HG02798 (cell line): Measurements from ENCODE around the gene IL36RN.

ENCODE experiments used
- ATAC-seq: cut with Tn5 transposase; IDR thresholded peaks from one replicate; pipeline ENCODE4 v1.9.1; 2021; ENCODE audit warnings: mild to moderate bottlenecking; ENCODE audit not compliant: unreplicated experiment, poor library complexity

Gene IL36RN

DNA sequence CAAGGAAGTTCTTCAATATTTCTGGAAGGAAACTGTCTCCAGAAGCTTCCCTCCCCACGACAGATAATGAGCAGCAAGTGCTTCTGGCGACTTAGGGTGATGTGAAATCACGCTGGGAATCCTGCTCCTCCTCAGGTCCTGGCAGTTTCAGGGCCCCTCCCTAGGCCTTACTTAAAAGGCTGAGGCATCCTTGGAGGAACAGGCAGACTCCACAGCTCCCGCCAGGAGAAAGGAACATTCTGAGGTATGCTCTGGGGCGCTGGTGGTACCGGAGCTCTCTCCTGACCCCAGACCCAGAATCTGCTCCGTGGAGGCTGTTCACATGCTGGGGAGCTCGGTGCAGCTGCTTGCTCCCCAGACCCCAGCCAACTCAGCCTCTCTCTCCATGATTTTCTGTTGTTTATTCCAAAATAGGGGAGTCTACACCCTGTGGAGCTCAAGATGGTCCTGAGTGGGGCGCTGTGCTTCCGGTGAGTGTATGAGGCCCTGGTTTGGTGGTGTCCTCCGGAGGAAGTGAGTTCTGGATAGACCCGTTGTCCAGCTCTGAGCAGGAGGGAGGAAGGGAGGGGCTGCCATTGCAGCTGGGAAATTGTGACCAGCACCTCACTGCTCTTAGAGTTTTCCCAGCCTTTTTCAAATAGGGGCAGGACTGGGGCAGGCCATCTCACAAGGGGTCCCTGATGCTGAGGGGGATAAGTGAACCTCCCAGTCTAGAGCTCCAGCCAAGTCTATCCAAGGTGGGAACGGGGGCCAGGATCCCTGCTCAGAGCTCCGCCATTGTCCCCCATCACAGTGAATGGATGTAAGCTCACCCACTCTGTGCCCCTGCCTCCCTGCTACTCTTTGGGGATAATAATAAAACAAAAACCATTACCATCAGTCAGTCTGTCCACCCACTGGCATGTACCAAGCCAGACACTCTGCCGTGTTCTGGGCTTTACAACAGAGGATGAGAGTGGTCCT is at the start of gene IL36RN:
TSS of gene IL36RN (plus strand) at position 201 of the 963 bp plus-strand sequence. CDS start at position 442, 241 bp downstream.
- no peak for ATAC-seq

DNA sequence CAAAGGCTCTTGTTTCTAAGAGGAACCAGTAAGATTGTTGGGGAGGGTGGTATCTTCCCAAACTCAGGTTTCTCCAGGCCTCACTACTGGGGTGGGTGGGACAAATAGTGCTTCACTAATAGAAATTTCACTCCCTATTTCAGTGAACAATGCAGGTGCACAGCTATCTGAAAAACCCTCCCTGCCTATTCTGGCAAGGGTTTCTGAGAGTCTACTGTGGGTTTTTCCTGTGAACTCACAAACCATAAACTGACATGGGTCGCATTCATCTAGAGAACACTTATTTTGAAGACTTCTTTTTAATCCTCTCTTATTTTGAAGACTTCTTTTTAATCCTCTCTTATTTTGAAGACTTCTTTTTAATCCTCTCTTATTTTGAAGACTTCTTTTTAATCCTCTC is 49.4 kb upstream of the IL36RN start:
- no peak for ATAC-seq

DNA sequence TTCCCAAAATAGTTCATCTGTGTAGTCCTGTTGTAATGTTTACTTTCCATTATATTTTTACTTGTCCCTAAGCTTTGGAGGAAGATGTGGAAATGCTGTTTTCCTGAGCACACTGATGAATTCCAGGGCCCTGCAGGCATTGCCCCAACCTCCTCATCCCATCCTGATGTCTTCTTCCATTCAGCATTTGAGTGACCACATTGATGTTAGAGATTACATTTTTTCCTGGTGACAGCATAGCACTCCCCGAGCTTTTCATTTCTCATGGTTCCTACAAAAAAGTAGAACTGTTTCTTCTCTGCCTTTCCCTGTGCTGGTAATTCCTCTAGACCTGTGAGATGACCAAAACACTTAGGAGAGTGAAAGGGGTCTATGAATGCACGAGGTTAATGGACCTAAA is 48.9 kb upstream of the IL36RN start:
- no peak for ATAC-seq

DNA sequence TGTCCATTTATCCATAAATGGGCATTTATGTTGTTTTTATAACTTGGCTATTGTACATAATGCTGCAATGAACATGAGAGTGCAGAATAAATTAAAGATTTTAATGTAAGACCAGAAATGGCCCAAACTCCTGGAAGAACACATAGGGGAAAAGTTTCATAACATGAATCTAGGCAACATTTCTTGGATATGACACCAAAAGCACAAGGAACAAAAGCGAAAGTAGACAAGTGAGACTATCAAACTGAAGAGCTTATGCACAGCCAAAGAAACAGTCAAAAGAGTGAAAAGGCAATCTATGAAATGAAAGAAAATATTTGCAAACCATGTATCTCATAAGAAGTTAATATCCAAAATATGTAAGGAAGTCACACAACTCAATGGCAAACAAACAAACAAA is 47.9 kb upstream of the IL36RN start:
- no peak for ATAC-seq

DNA sequence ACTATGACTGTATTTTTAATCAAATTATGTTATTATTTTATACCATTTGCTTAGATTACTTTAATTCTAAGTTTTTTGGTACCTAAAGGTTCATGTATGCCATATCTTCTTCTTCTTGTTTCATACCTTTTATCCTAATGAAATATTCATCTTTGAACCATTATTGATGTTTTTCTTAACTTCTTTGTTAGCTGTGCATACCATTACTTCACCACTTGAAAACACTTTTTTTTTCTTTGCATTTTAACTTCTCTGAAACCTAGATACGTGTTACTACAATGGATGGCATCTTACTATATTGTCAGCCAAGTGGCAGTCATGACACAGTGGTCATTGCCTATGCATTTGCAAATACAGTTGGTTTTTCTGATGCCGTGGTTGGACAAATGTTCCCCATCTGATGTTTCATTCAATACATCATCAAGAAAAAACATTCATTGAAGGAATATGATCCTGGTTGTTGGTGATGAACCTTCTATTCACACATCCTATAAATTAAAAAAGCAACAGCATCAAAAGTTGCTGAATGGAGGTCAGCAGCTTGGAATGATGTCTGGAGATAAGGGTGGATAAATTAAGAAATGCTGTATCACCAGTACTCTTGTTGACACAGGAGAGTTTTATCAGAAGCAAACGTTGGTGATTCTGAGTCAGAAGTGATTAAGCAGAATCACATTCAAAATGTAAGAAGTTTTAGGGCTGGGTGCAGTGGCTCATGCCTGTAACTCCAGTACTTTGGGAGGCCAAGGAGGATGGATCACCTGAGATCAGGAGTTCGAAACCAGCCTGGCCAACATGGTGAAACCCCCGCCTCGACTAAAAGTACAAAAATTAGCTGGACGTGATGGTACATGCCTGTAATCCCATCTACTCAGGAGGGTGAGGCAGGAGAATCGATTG is 46.3 kb upstream of the IL36RN start:
- ATAC-seq, result no peak

DNA sequence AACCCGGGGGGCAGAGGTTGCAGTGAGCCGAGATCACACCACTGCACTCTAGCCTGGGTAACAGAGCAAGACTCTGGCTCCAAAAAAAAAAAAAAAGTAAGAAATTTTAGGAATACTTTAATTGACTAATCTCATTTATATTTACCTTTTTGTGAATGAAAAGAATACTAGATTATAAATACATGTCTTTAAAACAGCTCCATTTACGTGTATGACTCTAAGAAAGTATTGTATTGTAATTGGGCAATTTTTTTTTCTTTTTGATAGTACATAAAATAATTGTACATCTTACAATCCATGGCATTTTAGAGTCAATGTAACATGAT is 45.7 kb upstream of the IL36RN start:
- no peak for ATAC-seq

DNA sequence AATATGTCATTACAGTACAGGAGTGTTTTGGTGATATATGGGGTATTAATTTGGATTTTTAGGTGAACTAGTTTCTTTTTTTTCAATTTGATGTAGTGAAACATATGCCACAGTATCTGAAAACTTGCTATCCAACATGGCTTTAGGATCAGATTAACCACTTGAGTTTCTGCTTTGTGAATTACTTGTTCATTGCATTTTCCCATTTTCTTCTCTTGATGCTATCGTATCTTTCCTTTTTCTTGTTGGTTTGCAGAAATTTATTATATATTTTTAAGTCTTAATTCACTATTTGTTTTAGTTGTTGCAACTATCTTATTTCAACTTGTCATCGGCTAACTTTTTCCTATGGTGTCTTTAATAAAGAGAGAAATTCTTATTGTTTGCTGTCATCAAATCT is 44.9 kb upstream of the IL36RN start:
- no peak for ATAC-seq

DNA sequence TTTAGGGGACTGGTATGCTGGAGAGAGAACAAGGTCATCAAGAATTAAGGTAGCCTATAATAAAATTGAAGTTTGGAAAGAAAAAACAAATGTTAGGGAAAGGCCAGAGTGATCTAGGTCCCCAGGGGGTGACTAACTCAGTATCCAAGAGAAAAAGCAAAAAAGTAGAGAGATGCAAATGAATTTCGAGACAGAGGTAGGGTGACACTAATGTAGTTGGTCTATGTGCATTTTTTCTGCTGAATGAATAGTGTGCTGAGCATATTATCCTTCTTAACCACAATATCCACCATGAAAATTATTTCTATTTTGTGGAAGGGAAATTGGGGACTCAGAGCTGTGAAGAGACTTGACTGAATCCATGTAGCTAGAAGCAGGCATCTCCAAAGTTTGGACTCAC is 44.0 kb upstream of the IL36RN start:
- no peak for ATAC-seq

DNA sequence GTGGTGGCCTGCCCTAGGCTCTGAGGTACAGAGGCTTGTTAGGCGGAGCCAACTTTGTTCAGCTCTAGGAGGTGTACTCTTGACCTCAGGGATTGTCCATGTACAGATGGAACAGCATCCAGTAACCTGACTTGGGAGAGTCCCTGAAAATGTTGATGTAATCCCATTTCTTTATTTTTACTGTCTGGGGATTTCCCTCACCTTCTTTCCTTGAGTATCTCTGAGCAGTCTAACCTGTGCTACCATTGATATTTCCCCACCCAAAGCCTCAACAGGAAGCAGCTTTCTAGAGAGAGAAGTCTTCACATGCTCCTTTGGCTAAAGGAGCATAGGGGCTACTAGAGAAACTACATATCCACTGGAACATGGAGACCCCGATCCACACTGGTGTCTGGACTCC is 43.3 kb upstream of the IL36RN start:
- ATAC-seq, result no peak

DNA sequence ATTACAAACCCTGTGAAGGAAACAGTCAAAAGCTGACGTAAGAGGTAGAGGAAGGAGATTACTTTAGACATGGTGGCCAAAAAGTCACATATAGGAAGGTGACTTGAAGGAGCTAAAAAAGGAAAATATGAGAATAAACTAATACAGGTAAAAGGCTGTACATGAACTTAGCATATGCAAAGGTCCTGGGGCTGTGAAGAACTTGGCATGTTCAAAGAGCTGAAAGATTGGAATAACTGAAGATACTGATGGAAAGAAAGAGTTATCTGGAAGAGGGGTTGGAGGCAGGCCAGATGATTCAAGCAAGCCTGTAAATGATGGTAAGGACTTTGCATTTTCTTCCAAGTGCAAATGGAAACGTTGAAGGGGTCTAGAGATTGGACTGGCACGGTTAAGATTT is 40.5 kb upstream of the IL36RN start:
- no peak for ATAC-seq

DNA sequence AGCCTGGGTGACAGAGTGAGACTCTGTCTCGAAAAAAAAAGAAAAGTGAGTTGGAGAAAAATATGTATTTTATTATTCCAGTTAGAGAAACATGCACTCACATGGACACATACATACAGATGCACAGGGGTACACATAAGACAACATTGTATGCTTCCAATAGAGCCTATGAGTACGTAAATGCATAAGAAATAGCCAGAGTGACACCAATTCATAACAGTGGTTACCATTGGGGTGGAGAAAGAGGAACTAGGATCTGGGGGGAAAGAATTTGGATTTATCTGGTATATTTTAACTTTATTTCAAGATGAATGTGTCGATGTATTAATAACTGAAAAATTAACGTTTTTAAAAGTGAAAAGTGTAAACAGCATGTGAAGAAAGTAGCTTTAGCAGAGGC is 37.7 kb upstream of the IL36RN start:
- no peak for ATAC-seq

DNA sequence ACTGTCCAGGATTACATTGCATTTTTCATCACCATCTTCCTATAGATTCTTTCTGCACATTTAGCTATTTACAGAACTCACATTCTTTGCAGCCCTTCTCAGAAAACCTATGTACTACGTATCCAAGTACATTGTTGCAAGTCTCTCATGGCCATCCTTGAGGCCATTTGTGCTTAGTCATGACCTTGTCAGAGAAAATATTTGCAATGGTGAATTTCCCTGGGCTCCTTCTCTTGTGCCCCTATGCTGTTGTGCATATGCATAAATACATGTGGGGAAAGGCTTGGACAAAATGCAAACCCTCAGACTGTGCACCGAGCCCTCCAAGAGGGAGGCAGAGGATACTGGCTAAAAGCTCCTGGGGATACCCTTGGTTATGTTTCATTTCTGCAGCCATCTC is 34.2 kb upstream of the IL36RN start:
- no peak for ATAC-seq

DNA sequence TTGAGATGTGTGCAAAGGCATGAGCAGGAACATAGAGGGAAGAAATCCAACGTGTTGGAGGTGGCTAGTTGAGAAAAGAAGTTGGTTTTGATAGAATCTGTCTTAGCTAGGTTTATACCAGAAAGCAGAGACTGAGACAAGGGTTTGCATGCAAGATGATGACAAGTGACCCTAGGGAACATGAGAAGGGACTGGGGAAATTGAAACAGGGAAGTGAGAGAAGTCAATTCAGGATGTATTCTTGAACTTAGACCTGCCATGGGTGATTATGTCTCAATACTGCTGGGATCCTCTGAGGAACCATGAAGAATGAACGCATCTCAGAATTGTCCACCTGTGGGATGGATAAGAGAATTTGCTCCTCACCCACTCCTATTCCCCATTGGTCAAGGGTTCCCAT is 33.3 kb upstream of the IL36RN start:
- ATAC-seq, result no peak

DNA sequence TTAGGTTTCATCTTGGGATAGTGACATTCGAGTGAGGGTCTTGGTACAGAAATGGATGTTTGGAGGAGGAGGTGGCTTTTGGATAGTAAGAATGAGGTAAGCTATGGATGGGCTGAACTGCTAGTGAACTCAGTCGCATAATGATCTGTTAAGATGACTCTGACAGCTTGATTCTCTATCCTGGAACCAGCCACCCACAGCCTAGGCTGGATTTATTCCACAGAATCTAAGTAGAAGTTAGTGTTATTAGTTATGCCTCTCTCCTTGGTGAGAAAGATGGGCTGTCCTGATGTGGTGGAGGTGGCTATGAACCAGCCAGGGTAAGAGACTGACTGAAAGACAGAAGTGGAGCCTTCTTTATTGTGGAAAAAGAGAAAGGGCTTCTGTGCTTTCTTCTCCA is 31.3 kb upstream of the IL36RN start:
- no peak for ATAC-seq

DNA sequence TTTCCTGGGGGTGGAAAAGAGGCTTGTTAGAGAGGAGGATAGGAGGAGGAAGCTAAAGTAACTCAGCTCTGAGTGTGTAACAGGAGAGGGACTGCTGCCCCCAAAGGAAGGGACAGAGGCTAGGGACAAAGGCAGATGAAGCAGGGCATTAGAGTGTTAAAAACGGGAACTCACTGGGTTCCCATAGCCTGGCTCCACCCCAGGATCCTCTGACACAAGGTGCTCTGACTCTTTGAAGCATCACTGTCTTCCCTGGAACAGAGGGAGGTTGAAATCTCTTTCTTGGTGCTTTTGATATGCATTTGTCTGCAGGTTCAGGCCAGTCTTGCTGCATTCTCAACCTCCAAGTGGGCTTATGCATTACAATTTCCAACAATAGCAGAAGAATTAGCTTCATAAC is 30.9 kb upstream of the IL36RN start:
- ATAC-seq, result no peak

DNA sequence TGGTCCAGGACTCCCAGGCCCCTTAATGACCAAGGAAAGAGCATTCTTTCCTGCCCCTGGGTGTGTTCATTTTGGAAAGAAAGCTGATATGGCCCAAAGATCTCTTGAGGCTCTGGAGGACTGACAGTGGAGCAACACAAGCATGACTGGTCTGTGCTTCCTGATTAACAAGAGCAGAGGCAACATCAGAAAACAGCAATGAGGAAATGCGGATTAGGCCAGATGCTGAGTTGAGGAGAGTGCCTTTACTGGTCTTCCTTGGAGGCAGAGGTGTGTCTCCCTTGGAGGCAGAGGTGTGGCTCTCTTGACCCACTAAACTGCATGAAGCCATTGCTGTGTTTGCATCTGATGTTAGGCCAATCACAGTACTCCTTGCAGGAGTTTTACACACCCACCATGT is 26.3 kb upstream of the IL36RN start:
- ATAC-seq, result no peak

DNA sequence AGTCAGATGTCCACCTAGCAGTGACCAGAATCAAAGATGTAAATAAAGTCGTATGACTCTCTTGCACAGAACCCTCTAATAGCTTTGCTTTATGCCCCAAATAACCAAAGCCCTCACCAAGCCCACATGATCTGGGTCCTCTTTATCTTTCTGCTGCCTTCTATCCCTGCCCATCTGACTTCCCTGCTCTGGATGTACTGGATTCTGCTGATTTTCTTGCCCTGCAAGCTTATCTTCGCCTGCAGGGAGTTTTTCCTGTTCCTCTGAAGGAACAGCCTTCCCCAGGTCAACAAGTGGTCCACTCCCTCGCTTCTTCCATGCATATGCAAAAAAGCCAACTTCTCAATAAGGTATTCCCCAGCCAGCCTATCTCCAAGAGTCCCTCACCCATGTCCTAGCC is 25.0 kb upstream of the IL36RN start:
- ATAC-seq, result no peak

DNA sequence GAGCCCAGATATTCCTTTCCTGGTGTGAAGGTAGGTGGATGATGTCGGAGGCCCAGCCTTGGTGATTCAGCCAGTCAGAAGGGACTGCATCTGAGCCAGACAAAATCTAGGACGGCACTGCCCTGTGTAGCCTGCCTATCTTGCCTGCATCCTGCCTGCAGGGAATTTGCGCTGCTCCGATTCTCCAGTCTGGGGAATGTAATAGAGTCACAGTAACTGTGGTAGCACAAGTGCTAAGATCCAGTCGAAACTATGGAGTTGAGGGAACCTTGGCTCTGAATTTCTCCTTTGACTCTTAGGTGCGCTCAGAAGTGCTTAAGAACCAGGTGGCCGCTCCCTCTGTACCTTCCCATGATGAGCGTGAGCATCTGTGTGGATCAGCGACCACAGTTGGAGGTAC is 22.2 kb upstream of the IL36RN start:
- no peak for ATAC-seq

DNA sequence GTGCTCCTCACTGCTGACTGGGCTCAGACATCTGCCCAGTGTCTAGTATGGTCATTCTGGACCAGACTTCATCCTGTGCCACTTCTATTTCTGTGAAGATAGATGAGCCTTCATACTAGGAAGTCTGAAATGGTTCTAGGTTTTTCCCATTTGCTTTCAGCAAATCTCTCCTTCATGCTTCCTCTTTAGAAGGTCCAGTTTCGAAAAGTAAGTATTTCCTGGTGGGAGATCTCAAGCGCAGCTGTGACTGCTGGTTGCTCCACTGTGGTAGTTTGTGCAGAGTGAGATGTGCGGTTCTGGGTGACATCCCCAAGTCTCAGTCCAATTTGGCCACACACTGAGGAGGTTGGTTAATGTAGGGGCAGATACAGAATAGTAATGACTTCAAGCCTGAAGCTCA is 20.7 kb upstream of the IL36RN start:
- no peak for ATAC-seq

DNA sequence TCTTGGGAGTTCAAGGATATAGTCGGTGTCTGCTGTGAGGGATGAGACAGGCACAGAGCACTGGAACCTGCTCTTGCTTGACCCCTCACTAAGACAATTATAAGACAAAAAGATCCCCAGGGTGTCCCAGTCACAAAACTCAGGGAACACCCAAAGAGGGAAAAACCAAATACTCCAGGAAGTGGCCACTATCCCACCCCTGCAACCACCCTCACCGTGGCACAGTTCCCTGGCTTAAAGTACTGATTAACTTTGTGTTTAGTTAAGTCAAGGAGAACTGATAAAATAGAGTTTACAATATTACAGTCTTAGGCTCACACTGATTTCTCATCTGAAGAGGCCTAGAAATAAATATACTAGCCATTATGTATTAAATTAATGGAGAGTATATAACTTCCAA is 19.8 kb upstream of the IL36RN start:
- no peak for ATAC-seq

DNA sequence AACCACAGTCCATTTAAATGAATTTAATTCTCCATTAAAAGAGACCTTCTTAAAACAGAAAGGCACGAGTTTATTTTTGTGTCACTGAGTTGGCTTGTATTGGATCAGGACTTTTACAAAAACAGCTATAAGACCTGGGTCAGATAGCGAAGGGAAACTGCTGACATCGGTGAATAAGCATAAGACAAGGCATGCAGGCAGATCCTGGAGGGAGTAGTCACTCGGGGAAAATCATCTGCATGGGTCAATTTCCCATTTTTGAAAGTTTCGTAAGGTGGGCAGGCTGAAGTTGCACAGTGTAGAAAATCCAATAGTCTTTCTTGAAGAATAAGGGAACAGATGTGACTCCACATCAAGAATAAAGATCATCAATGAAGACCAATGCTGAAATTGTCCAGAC is 19.3 kb upstream of the IL36RN start:
- ATAC-seq, result no peak
